WTC11 (cell line): Measurements from ENCODE around the gene PAK5.

Experiments
- ATF1 ChIP-seq: sonication (generic); formaldehyde crosslinking; IDR thresholded peaks from 2 replicates; pipeline ENCODE4 v1.8.1; 2023; ENCODE audit warnings: mild to moderate bottlenecking, moderate library complexity, missing genetic modification reagents
- ATF3 ChIP-seq: sonication (generic); formaldehyde crosslinking; conservative IDR thresholded peaks from 2 replicates; pipeline ENCODE4 v1.8.1; 2022; ENCODE audit warnings: mild to moderate bottlenecking, missing genetic modification reagents
- CTCF ChIP-seq: fragments of 200-600 bp; IDR thresholded peaks from 2 replicates; pipeline ENCODE4 v1.8.0; 2022; ENCODE audit warnings: antibody characterized with exemption
- GABPB1 ChIP-seq: sonication (generic); formaldehyde crosslinking; IDR thresholded peaks from 2 replicates; pipeline ENCODE4 v1.8.1; 2023; ENCODE audit warnings: mild to moderate bottlenecking, missing genetic modification reagents
- IRF2 ChIP-seq: sonication (generic); formaldehyde crosslinking; IDR thresholded peaks from 2 replicates; pipeline ENCODE4 v1.8.0; 2022; ENCODE audit warnings: low read depth, missing genetic modification reagents, borderline replicate concordance
- NR1H2 ChIP-seq: sonication (generic); formaldehyde crosslinking; IDR thresholded peaks from 2 replicates; pipeline ENCODE4 v1.9.0; 2021; ENCODE audit warnings: mild to moderate bottlenecking, moderate library complexity, missing genetic modification reagents
- SOX15 ChIP-seq: fragments of 250-450 bp; sonication (Bioruptor Pico); IDR thresholded peaks from 2 replicates; pipeline ENCODE4 v1.9.0; 2021; ENCODE audit warnings: mild to moderate bottlenecking
- USF2 ChIP-seq: sonication (generic); formaldehyde crosslinking; IDR thresholded peaks from 2 replicates; pipeline ENCODE4 v1.8.1; 2023; ENCODE audit warnings: mild to moderate bottlenecking, missing genetic modification reagents, moderate library complexity
- ZNF232 ChIP-seq: sonication (generic); formaldehyde crosslinking; IDR thresholded peaks from 2 replicates; pipeline ENCODE4 v1.8.0; 2022; ENCODE audit warnings: mild to moderate bottlenecking, missing genetic modification reagents
- ZNF416 ChIP-seq: fragments of 250-450 bp; sonication (Bioruptor Pico); IDR thresholded peaks from 2 replicates; pipeline ENCODE4 v1.9.0; 2021; ENCODE audit warnings: mild to moderate bottlenecking, inconsistent platforms

- TF ChIP-seq ZNF416 (no peak), ZNF232 (no peak), CTCF (no peak), IRF2 (CRISPR knock-in tag) (no peak), USF2 (CRISPR knock-in tag) (no peak), GABPB1 (CRISPR knock-in tag) (no peak), ATF1 (no peak), ATF3 (no peak), NR1H2 (CRISPR knock-in tag) (no peak), SOX15 (no peak)
These were observed 307.3 kb downstream of the PAK5 start for GRCh38 chr20:9531581-9531980.
